ENCODE measurements around the gene EIF1AX. TPM values are rescaled to one million over a fixed set of nuclear protein-coding genes. Genes with fewer than 3 reads are reported as not detected.
A peak's percentile ranks its signal among the peaks of the same experiment; 100 is the strongest.
"Not testable (repeated sequence)": the region's sequence is repeated elsewhere in the genome, so short reads cannot be mapped to it uniquely, and the experiment has no call there.

EIF1AX gene
- polyA plus RNA-seq (2013, experiment 1 of 2; ENCODE audit: insufficient read length) = 63.2 TPM
- polyA plus RNA-seq (2013, experiment 2 of 2; ENCODE audit: insufficient read length) = 62.6 TPM

- peak; percentile 97 for DNase-seq
Observed at GRCh38 chrX:20141281-20142220, at the start of gene EIF1AX. Gene EIF1AX, minus strand, starts transcription at chrX:20141838. Its CDS starts 198 bp downstream, at chrX:20141640.

- DNase-seq = no peak
Observed at GRCh38 chrX:20189171-20189570, 47.5 kb upstream of the EIF1AX start.

GRCh38 chrX:20181598-20182329, 40.1 kb upstream of the EIF1AX start:
- no peak for DNase-seq

- no peak for DNase-seq
Observed at GRCh38 chrX:20177093-20177492, 35.5 kb upstream of the EIF1AX start.

- DNase-seq = no peak
Observed at GRCh38 chrX:20173856-20174255, 32.2 kb upstream of the EIF1AX start.

- no peak for DNase-seq
Observed at GRCh38 chrX:20173313-20173712, 31.7 kb upstream of the EIF1AX start.

GRCh38 chrX:20171887-20172286, 30.2 kb upstream of the EIF1AX start:
- DNase-seq = no peak

- not testable (repeated sequence) for DNase-seq
Observed at GRCh38 chrX:20162516-20162915, 20.9 kb upstream of the EIF1AX start.

- DNase-seq = no peak
Observed at GRCh38 chrX:20159797-20160385, 18.3 kb upstream of the EIF1AX start.

- DNase-seq = no peak
Observed at GRCh38 chrX:20151689-20152088, 10.1 kb upstream of the EIF1AX start.

GRCh38 chrX:20149326-20149725, 7.7 kb upstream of the EIF1AX start:
- DNase-seq = no peak

- DNase-seq = no peak
Observed at GRCh38 chrX:20147561-20147960, 5.9 kb upstream of the EIF1AX start.

GRCh38 chrX:20144491-20144890, 2.9 kb upstream of the EIF1AX start:
- peak; percentile 63 for DNase-seq

- DNase-seq = no peak
Observed at GRCh38 chrX:20143561-20143960, 1.9 kb upstream of the EIF1AX start.

- DNase-seq = no peak
Observed at GRCh38 chrX:20143111-20143510, 1.5 kb upstream of the EIF1AX start.

GRCh38 chrX:20140420-20140819, 1.2 kb downstream of the EIF1AX start:
- no peak for DNase-seq

GRCh38 chrX:20139966-20140365, 1.7 kb downstream of the EIF1AX start:
- peak; percentile 49 for DNase-seq

- no peak for DNase-seq
Observed at GRCh38 chrX:20135944-20136343, 5.7 kb downstream of the EIF1AX start.

- no peak for DNase-seq
Observed at GRCh38 chrX:20132666-20133065, 9.0 kb downstream of the EIF1AX start.

- DNase-seq = peak; percentile 16
Observed at GRCh38 chrX:20130357-20130756, 11.3 kb downstream of the EIF1AX start.

- no peak for DNase-seq
Observed at GRCh38 chrX:20129547-20129946, 12.1 kb downstream of the EIF1AX start.

GRCh38 chrX:20128670-20129069, 13.0 kb downstream of the EIF1AX start:
- no peak for DNase-seq

GRCh38 chrX:20127440-20127839, 14.2 kb downstream of the EIF1AX start:
- not testable (repeated sequence) for DNase-seq
